Measurements from ENCODE around the gene ALG14.

ALG14 gene

GRCh38 chr1:94986783-94987182 is 86.0 kb downstream of the ALG14 start:
- in situ Hi-C loops (cut with MboI; ENCODE audit: low sequenced_read_pairs) = no loop called here

GRCh38 chr1:94983171-94983739 is 89.5 kb downstream of the ALG14 start:
- in situ Hi-C loops (cut with MboI; ENCODE audit: low sequenced_read_pairs) = no loop called here

DNA sequence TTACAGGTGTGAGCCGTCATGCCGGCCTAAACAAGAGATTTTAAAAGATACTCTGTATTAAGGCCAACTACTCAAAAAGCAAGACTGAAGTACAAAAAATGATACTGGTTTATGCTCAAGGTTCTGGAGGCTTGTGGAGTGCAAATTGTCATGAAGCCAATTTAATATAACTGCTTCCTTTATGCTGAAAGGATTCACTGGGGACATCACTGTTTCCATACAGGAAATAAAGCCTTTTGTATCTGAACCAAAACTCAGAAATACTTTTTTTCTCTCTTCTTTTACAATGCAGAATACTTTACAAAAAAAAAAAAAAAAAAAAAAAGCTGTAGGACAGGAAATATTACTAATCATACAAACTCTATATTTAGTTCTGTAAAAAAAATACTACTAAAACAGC is 90.4 kb downstream of the ALG14 start:
- in situ Hi-C loops (cut with MboI; ENCODE audit: low sequenced_read_pairs) = no loop called here

GRCh38 chr1:94981575-94981973 is 91.2 kb downstream of the ALG14 start:
- in situ Hi-C loops (cut with MboI; ENCODE audit: low sequenced_read_pairs) = no loop called here

GRCh38 chr1:94980582-94981574 is 91.9 kb downstream of the ALG14 start:
- in situ Hi-C loops (cut with MboI; ENCODE audit: low sequenced_read_pairs) = no loop called here

DNA sequence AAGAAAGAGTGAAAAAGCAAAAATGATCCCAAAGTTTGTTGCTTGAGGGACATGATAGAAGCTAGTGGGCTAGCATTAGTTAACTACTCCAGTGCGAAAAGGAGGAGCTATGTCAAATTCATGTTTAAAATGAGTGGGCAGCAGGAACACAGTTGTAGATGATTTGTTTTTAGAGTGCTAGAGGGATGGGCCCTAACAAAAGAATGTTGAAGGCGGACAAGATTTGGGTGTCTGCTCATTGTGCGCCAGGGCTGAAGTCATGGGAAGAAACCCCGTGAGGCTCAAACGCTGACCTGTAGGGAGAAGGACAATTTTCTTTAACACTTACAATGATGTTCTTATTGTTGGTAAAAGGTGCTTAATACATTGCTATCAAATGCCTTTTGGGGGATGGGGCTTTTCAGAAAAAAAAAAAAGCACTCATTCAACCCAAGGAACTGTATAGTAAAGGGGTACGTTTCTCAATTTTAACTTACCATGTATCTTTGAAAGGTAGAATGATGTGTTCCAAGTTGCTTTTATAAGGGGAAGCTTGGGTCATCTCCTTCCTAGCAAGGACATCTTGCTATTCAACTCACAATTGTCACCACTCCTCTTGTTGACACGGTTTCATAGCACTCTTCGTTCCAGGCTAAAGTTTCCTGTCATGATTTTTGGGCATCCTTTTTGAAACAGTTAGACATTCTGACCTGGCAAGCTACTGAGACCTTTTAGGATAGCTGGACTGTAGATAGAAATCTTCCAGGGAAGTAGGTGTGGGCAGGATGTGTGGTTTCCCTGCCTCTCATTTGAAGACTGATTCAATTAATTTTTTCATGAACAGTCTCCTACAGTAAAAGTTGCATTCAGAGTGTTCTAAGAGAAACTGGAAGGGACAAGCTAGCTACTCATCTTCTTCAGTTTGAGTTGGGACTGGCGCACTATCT is 92.8 kb downstream of the ALG14 start:
- in situ Hi-C loops (cut with MboI; ENCODE audit: low sequenced_read_pairs) = no loop called here

- in situ Hi-C loops (cut with MboI; ENCODE audit: low sequenced_read_pairs) = no loop called here
These were observed 93.6 kb downstream of the ALG14 start for GRCh38 chr1:94979131-94979530.

GRCh38 chr1:94978401-94978800 is 94.3 kb downstream of the ALG14 start:
- in situ Hi-C loops (cut with MboI; ENCODE audit: low sequenced_read_pairs) = no loop called here

DNA sequence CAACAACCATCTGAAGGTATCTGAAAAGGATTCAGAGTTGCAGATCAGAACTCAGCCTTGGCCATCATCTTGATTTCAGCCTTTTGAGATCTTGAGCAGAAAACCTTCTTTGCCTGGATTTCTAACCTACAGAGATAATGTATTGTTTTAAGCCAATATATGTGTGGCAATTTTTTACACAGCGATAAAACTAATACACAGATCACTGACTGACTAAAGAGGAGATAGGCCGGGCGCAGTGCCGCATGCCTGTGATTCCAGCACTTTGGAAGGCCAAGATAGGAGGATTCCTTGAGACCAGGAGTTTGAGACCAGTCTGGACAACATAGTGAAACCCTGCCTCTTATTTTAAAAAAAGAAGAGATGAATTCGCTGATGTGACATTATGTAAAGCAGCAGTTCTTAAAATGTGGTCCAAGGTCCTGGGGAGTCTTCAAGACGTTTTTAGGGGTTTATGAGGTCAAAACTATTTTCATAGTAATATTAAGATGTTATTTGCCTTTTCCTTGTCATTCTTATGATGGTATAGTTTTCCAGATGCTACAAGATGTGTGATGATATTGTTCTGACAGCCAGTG is 95.7 kb downstream of the ALG14 start:
- in situ Hi-C loops (cut with MboI; ENCODE audit: low sequenced_read_pairs) = no loop called here

- in situ Hi-C loops (cut with MboI; ENCODE audit: low sequenced_read_pairs) = no loop called here
These were observed 97.9 kb downstream of the ALG14 start for GRCh38 chr1:94974824-94975223.

DNA sequence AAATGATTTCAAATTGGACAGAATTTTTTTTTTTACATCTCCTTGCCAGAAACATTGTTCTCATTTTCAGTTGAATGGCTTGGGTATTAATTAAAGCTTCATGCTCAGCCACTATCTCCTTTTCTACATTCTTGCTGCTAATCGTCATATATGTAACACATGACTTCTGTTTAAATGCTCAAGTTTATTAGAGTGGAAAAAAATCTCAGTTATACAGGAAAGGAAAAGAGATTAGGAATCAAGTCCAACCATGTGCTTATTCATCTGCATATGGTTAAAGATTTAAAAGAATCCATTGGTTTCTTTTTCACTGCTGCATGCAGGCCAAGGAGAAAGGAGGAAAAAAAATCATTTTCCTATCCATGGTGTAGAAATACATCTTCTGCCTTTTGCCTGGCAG is 98.5 kb downstream of the ALG14 start:
- in situ Hi-C loops (cut with MboI; ENCODE audit: low sequenced_read_pairs) = no loop called here

DNA sequence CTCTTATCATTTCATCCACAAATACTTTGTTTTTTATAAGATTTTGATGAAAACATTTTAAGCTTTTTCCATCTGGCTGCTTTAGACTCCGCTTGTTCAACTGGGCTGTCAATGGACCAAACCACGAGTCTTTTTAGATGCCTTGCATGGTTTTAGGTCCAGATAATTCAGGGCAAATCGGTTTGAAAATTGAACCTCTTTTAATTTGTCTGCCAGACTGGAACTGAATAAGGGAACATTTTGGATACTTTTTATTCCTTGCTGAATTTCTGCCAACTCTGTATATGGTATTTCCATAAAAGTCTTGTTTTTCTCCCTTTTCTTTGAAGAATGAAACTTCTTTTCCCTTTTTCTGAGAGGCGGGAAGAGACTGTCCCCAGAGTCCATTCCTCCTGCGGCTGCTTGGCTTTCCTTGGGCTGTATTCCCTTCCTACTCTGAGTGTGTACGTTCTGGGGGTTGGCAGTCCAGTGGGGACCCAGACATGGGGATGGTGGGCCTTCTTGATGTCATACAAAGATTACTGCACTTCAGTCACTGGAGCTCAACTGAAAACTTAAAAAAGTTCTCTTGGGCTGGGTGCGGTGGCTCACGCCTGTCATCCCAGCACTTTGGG is 99.3 kb downstream of the ALG14 start:
- in situ Hi-C loops (cut with MboI; ENCODE audit: low sequenced_read_pairs) = no loop called here

DNA sequence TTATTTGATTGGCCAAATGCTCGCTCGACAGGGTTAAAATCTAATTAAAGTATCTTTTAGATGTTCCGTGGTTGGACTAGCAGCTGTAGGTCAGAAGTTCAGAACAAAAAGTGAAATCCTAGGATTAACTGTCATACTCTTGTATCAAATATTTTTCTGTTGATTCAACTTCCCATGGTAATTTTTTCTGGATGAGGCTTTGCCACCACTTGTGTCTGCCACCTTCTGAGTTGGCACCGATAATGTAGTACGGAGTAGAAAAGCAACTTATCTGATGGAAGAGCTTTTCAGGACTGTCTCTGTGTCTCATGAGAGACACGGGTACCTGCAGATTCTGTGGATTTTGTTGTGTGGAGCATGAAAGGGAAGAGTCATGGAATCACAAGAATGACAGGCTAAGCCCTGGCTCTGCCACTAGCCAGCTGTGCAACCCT is 101.2 kb downstream of the ALG14 start:
- in situ Hi-C loops (cut with MboI; ENCODE audit: low sequenced_read_pairs) = no loop called here

GRCh38 chr1:94970783-94971182 is 102.0 kb downstream of the ALG14 start:
- in situ Hi-C loops (cut with MboI; ENCODE audit: low sequenced_read_pairs) = no loop called here

GRCh38 chr1:94969137-94969536 is 103.6 kb downstream of the ALG14 start:
- in situ Hi-C loops (cut with MboI; ENCODE audit: low sequenced_read_pairs) = no loop called here

GRCh38 chr1:94966033-94966432 is 106.7 kb downstream of the ALG14 start:
- in situ Hi-C loops (cut with MboI; ENCODE audit: low sequenced_read_pairs) = no loop called here

DNA sequence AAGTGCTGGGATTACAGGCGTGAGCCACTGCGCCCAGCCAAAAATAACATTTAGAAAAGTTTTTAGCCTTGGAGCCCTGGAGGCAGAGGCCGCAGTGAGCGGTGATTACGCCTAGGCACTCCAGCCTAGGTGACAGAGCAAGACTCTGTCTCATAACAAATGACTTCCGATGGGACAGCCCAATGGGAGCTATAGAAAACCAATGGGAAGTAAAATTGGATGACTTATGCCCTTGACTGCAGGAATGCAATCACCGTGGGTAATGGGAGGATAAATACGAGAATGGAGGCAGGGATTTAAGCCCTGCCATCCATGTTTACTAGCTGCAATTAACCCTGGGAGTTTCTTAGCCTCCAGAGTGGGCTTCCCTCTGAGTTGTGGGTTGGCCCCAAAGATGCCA is 108.9 kb downstream of the ALG14 start:
- in situ Hi-C loops (cut with MboI; ENCODE audit: low sequenced_read_pairs) = no loop called here

GRCh38 chr1:94962409-94963265 is 110.1 kb downstream of the ALG14 start:
- in situ Hi-C loops (cut with MboI; ENCODE audit: low sequenced_read_pairs) = no loop called here

DNA sequence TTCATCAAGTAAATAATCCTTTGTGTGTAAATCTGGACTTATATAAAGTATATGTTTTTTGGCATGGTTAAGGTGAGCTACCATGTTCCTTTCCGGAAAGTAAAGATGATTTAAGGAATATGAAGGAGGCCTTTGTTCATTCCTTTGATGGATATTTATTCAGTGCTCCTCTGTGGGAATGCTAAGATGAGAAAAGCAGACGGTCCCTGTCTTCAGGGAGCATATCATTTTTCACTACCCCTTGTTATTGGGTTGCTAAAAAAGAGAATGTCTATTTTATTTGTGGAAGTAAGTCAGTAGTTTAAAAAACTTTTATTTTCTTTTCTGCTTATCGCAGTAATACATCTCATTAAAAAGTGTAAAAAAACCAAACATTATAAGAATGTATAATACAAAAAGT is 110.8 kb downstream of the ALG14 start:
- in situ Hi-C loops (cut with MboI; ENCODE audit: low sequenced_read_pairs) = no loop called here

DNA sequence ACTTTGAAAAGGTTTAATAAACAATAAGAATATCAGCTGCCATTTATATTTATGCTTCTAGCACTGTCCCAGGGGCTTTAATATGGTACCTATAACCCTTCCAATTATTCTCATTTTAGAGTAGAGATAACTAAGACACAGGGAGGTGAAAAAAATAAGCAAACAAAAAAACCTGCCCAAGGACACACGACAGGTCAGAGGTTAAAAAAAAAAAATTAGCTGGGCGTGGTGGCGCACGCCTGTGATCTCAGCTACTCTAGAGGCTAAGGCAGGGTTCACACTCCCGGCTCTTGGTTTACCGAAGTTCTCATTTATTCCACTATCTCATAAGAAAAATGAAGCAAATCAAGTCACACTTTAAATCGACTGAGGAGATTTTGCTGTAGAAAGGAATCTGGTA is 111.2 kb downstream of the ALG14 start:
- in situ Hi-C loops (cut with MboI; ENCODE audit: low sequenced_read_pairs) = no loop called here
